SU-DHL-6 (cell line): ENCODE results near the gene TMEM273.

ENCODE experiments used
- H2AFZ ChIP-seq: fragments of 200-600 bp; sonication (generic); 2 replicates; pipeline ENCODE4 v1.6.1; 2014; ENCODE audit warnings: low read depth, mild to moderate bottlenecking, moderate library complexity, mixed read lengths, antibody characterized with exemption, low read length; ENCODE audit not compliant: severe bottlenecking
- H3F3A ChIP-seq: fragments of 200-600 bp; shearing (Covaris generic); 2 replicates; pipeline ENCODE4 v1.6.0; 2016; ENCODE audit warnings: antibody characterized with exemption, mild to moderate bottlenecking; ENCODE audit not compliant: insufficient read depth
- H3K27ac ChIP-seq: fragments of 200-600 bp; sonication (generic); 2 replicates; pipeline ENCODE4 v1.5.1; 2016; ENCODE audit warnings: low read depth, mild to moderate bottlenecking, low read length, moderate library complexity, mixed read lengths
- H3K27me3 ChIP-seq: fragments of 200-600 bp; sonication (generic), shearing (Covaris generic); 2 replicates; pipeline ENCODE4 v1.6.0; 2014; ENCODE audit warnings: mild to moderate bottlenecking, low read length
- H3K36me3 ChIP-seq: fragments of 200-600 bp; sonication (generic); 2 replicates; pipeline ENCODE4 v1.6.1; 2014; ENCODE audit warnings: mild to moderate bottlenecking, low read length, mixed read lengths
- H3K4me2 ChIP-seq: fragments of 300-600, 200-600 bp; shearing (Covaris generic), sonication (generic); 2 replicates; pipeline ENCODE4 v1.6.0; 2014; ENCODE audit warnings: low read length, low read depth, mild to moderate bottlenecking; ENCODE audit not compliant: poor library complexity, severe bottlenecking
- H3K4me3 ChIP-seq: fragments of 200-600 bp; sonication (generic); 2 replicates; pipeline ENCODE4 v1.5.1; 2014; ENCODE audit warnings: antibody characterized with exemption, low read length, mild to moderate bottlenecking, mixed read lengths; ENCODE audit not compliant: insufficient read depth, poor library complexity, severe bottlenecking
- H3K79me2 ChIP-seq: fragments of 200-600 bp; sonication (generic); 2 replicates; pipeline ENCODE4 v1.6.1; 2014; ENCODE audit warnings: mild to moderate bottlenecking, low read length, moderate library complexity; ENCODE audit not compliant: insufficient read depth
- H3K9ac ChIP-seq: fragments of 200-600 bp; sonication (generic); 2 replicates; pipeline ENCODE4 v1.7.0; 2014; ENCODE audit warnings: mild to moderate bottlenecking, low read length
- H3K9me2 ChIP-seq: fragments of 200-600 bp; sonication (generic); replicated peaks from 2 replicates; pipeline ENCODE4 v1.6.1; 2014; ENCODE audit warnings: low read length; ENCODE audit not compliant: insufficient read depth
- H3K9me3 ChIP-seq: fragments of 200-600 bp; sonication (generic); 2 replicates; pipeline ENCODE4 v1.6.1; 2014; ENCODE audit warnings: low read length, mixed read lengths; ENCODE audit not compliant: insufficient read depth
- H4K20me1 ChIP-seq: fragments of 200-600 bp; sonication (generic); 2 replicates; pipeline ENCODE4 v1.6.1; 2014; ENCODE audit warnings: low read depth, mild to moderate bottlenecking, antibody characterized with exemption, low read length, moderate library complexity, mixed read lengths
- EZH2phosphoT487 ChIP-seq: fragments of 200-600 bp; sonication (generic), shearing (Covaris generic); conservative IDR thresholded peaks from 2 replicates; pipeline ENCODE4 v1.6.1; 2018; ENCODE audit warnings: mild to moderate bottlenecking, antibody characterized with exemption, low read length, moderate library complexity, mixed read lengths
- TF ChIP-seq, protein P1 (sequence below): fragments of 200-600 bp; sonication (generic); IDR thresholded peaks from one replicate; pipeline ENCODE4 v1.5.1; 2017; ENCODE audit warnings: antibody characterized with exemption, mild to moderate bottlenecking, low read length, moderate library complexity; ENCODE audit not compliant: insufficient read depth, poor library complexity, severe bottlenecking

The TMEM273 gene

DNA sequence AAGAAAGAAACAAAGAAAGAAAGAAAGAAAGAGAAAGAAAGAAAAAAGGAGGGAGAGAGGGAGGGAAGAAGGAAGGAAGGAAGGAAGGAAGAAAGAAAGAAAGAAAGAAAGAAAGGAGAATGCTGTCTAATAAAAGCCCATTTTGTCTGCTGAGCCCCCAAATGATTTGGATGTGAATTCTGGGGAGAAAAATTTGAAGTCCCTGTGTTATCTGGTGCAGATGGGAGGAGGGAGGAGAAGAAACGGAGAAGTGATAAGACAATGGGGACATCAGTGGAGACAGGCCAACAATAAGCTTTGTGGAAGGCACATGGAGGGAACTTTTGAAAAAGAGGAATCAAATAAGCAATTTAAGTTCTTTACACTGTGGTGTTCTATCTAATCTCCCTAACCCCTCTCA lies 24.6 kb upstream of the TMEM273 start:
- TF ChIP-seq, protein P1, sequence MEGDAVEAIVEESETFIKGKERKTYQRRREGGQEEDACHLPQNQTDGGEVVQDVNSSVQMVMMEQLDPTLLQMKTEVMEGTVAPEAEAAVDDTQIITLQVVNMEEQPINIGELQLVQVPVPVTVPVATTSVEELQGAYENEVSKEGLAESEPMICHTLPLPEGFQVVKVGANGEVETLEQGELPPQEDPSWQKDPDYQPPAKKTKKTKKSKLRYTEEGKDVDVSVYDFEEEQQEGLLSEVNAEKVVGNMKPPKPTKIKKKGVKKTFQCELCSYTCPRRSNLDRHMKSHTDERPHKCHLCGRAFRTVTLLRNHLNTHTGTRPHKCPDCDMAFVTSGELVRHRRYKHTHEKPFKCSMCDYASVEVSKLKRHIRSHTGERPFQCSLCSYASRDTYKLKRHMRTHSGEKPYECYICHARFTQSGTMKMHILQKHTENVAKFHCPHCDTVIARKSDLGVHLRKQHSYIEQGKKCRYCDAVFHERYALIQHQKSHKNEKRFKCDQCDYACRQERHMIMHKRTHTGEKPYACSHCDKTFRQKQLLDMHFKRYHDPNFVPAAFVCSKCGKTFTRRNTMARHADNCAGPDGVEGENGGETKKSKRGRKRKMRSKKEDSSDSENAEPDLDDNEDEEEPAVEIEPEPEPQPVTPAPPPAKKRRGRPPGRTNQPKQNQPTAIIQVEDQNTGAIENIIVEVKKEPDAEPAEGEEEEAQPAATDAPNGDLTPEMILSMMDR, result no peak
- TF ChIP-seq EZH2phosphoT487, result no peak
- Histone ChIP-seq H3K9ac (no peak overlapping the region), H3K79me2 (no peaks in the 10 kb centered on the region), H3K27ac (no peak overlapping the region), H3K4me2 (no peak overlapping the region), H3K9me3 (no peaks in the 10 kb centered on the region), H3K27me3 (no peaks in the 10 kb centered on the region), H3F3A (no peaks in the 10 kb centered on the region), H2AFZ (no peak overlapping the region), H3K9me2 (no peaks in the 10 kb centered on the region), H3K36me3 (no peaks in the 10 kb centered on the region), H4K20me1 (no peaks in the 10 kb centered on the region), H3K4me3 (no peak overlapping the region)

DNA sequence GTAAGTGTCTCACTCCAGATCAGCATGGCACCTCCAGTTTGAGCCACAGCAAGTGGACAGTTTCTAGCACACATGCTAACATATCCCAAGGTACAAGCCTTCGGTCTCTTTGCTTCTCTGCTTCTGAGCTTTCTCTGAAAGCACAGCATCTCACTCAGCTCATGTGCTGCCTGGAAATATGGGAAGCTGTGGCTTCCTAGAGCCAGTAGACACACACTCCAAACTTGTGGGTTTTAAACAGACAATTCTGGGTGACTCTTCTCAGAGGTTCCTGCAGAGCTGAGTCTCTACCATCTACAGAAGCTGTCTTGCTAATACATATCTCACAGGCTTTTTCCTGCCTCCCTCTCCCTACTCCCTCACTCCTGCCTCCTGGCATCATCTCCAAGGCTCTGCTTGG lies 23.9 kb upstream of the TMEM273 start:
- Histone ChIP-seq H3K27me3 (no peaks in the 10 kb centered on the region), H3K79me2 (no peaks in the 10 kb centered on the region), H3K9me3 (no peaks in the 10 kb centered on the region), H2AFZ (no peak overlapping the region), H3K36me3 (no peaks in the 10 kb centered on the region), H3K4me2 (no peak overlapping the region), H3K4me3 (no peak overlapping the region), H3K9ac (no peak overlapping the region), H4K20me1 (no peaks in the 10 kb centered on the region), H3K27ac (no peak overlapping the region), H3K9me2 (no peaks in the 10 kb centered on the region), H3F3A (no peaks in the 10 kb centered on the region)
- no peak for TF ChIP-seq EZH2phosphoT487
- TF ChIP-seq, protein P1, result no peak

DNA sequence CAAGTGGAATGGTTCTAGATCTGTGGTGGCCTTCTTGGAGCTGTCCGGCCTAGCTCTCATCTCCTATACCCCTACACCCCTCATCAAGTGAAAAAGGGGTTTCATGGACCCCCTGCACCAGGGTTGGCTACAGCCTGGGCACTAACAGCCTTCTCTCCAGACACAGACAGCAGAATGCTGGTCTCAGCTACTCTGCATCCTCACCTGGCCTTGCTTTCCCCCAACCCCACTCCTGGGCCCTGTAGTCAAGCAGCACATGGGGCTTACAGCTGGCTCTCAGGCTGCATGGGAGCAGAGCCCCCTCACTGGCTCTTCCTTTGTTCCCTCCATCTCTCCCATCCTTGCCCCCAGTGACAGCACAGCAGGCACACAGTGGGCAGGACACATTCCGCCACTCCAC lies 20.8 kb upstream of the TMEM273 start:
- H2AFZ ChIP-seq, result no peak overlapping the region
- H3K36me3 ChIP-seq, result no peaks in the 10 kb centered on the region
- H3K79me2 ChIP-seq, result no peaks in the 10 kb centered on the region
- H3K4me3 ChIP-seq, result no peak overlapping the region
- H3F3A ChIP-seq, result no peaks in the 10 kb centered on the region
- TF ChIP-seq EZH2phosphoT487, result no peak
- TF ChIP-seq, protein P1, result no peak
- no peaks in the 10 kb centered on the region for H4K20me1 ChIP-seq
- no peak overlapping the region for H3K4me2 ChIP-seq
- no peaks in the 10 kb centered on the region for H3K9me3 ChIP-seq
- no peak overlapping the region for H3K27ac ChIP-seq
- no peak overlapping the region for H3K9ac ChIP-seq
- no peaks in the 10 kb centered on the region for H3K9me2 ChIP-seq
- no peaks in the 10 kb centered on the region for H3K27me3 ChIP-seq
